ENCODE data around the gene APOA4. TPM values are rescaled to one million over a fixed set of nuclear protein-coding genes. Genes with fewer than 3 reads are reported as not detected.

The APOA4 gene
- total and polyA plus RNA-seq, 2 of the 13 experiments (the other 11 are each of a cell fraction or from before 2014, with no cell fraction given) = 3.8 to 7.2 TPM

GRCh38 chr11:116797816-116798215 is 25.3 kb downstream of the APOA4 start:
- CTCF ChIA-PET (ENCODE audit: low intra/inter-chr PET ratio, low total read pairs) = no interaction called here

More at GRCh38 chr11:116797816-116798215, 25.3 kb downstream of the APOA4 start:
- H3K4me3 ChIP-seq (replicated peaks in 1 of 3; ENCODE audit: insufficient read depth in 1 of 3, low read depth in 2 of 3, low read length in 3 of 3) = no peak overlapping the region
- no peaks in the 10 kb centered on the region for H3K9me3 ChIP-seq (ENCODE audit: low read length)
- POLR2A ChIA-PET = interaction anchor here (12.0 to 17.3 kb wide), 2 partner anchors 9 to 32 kb away, joined by 291 to 1365 read pairs; partner anchors contain the start of genes APOA1, APOA4 and APOC3
- H3K4me1 ChIP-seq (ENCODE audit: insufficient read depth, low read length) = peaks cover 63% of the 10 kb centered on the region
- H3K79me2 ChIP-seq (ENCODE audit: insufficient read depth, low read length) = no peaks in the 10 kb centered on the region
- no peak for TF ChIP-seq ZNF12 (CRISPR knock-in tag; IDR thresholded peaks at IDR 0.05)
- TF ChIP-seq ZNF446 (CRISPR knock-in tag; IDR thresholded peaks at IDR 0.05) = no peak
- TF ChIP-seq ZFP36L1 (CRISPR knock-in tag; IDR thresholded peaks at IDR 0.05) = no peak
- no peak for TF ChIP-seq TFDP2 (CRISPR knock-in tag; IDR thresholded peaks at IDR 0.05)
- TF ChIP-seq ZNF646 (CRISPR knock-in tag; IDR thresholded peaks at IDR 0.05) = no peak
- no peak overlapping the region for H3K27ac ChIP-seq (ENCODE audit: extremely low read length, insufficient read depth, low read length)
- no peak for FAIRE-seq
- no peaks in the 10 kb centered on the region for H4K20me1 ChIP-seq (ENCODE audit: insufficient read depth, low read length)
- no peaks in the 10 kb centered on the region for H3K27me3 ChIP-seq (ENCODE audit: control insufficient read depth in 1 of 2, insufficient read depth in 2 of 2, low read length in 2 of 2)
- ATAC-seq = no peak
- intact Hi-C loops (cut with micrococcal nuclease; ENCODE audit: unreplicated experiment) (no loop called here), in situ Hi-C loops (cut with HindIII; ENCODE audit: extremely low pct_ligation_motif_present, low pct_unique_long_range_greater_than_20kb) (loop anchor here (10.0 kb wide), 1 partner anchor 297 kb away; the partner anchor contains the start of gene SIK3)
- no peak overlapping the region for H3K4me2 ChIP-seq (ENCODE audit: low read depth, low read length)
- 96% methylated on average over 5 of the region's 5 CpGs for WGBS (ENCODE audit: low lambda C conversion rate)
- H3K36me3 ChIP-seq (replicated peaks in 1 of 2; ENCODE audit: control insufficient read depth in 1 of 2, insufficient read depth in 2 of 2, low read length in 2 of 2) = no peaks in the 10 kb centered on the region
- no peak overlapping the region for H3K9ac ChIP-seq (ENCODE audit: insufficient read depth, low read depth, low read length)
- no peak overlapping the region for H2AFZ ChIP-seq (ENCODE audit: low read length)
- DNase-seq (ENCODE audit: low spot score) = no peak
- no TSS peak for BruUV-seq (replicated peaks)

All from HepG2 (cell line).